RKO (cell line): ENCODE measurements around the gene RFXANK.
"Not testable (repeated sequence)": the region's sequence is repeated elsewhere in the genome, so short reads cannot be mapped to it uniquely, and the experiment has no call there.

Experiments
- DNase-seq: peaks from one replicate; pipeline ENCODE4 v3.0.0-alpha.2; 2016; ENCODE audit warnings: low spot score

The RFXANK gene, protein sequence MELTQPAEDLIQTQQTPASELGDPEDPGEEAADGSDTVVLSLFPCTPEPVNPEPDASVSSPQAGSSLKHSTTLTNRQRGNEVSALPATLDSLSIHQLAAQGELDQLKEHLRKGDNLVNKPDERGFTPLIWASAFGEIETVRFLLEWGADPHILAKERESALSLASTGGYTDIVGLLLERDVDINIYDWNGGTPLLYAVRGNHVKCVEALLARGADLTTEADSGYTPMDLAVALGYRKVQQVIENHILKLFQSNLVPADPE

DNA sequence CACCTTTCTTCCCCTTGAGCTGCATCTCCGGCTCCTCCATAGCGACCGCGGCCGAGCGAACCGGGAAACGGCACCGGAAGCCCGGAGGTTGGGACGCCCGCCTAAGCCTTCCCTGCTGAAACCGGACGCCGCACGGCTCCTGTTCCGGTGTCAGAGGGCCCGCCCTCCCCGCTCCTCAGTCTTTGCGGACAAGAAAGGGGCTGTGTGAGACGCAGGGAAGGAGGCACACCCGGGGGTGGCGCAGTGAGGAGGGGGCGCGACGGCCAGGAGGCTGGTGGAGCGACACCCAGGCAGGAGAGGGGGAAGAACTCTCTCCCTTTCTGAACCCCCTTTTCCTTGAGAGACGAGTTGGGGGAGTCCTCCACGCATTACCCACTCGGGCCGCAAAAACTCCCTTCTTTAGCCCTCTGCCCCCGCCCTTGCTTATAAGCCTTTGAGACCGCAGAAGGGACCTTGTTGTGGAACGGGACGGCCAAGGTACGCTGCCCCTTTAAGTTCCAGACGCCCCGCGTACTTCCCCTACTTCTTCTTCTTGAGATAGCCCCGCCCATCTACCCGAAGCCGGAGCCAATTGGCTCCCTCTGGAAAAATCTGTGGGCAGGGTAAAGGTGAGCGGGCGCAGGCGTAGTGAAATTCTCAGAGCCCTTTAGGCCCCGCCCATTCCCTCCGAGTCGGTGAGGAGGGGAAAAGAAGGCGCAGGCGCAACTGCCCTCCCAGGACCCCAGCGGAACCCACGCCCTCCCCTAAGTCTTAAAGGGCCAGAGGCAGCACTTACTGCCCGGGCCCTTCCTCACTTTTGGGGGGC is at the start of gene RFXANK, which contains the start of gene BORCS8:
TSS of gene RFXANK (plus strand) at position 181 of the 805 bp plus-strand sequence. CDS start 1,689 bp downstream, outside the sequence.
TSS of gene BORCS8 (minus strand) at position 75 of the 805 bp plus-strand sequence. CDS start at position 40, 35 bp downstream.
- DNase-seq: peak; percentile 98

DNA sequence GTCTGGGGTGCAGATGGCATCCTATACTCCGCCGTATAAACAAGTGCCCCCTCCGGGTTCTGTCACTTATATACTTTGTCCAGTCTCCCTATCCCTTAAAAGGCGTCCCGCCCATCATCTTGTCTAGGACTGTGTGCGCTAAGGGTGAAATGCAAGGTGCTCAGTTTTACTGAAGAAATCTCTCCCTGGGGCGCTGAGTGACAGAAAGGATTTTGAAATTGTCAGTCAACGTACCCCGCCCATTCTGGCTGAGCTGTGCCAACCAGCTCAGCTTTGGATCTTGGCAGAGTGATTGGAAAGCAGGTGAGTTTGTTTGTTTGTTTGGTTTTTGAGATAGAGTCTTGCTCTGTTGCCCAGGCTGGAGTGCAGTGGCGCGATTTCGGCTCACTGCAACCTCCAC is 49.7 kb upstream of the RFXANK start:
- no peak for DNase-seq

DNA sequence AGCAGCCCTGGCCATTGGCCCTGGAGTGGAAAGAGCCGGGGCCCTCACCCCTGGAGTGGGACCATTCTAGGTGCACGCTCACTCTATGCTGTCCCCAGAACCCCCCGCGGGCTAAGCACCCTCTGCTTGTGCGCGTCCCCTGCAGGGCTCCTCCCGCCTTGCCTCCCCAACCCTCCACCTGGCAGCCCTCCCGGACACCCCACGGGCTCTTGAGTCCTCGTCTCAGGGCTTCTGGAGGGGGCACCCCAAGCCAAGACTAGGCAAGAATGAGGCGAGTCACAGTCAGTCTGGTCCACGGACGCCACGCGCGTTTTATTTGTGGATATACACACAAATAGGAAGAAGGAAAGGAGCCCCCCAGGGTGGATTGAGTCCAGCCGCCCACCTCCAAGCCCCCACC is 46.8 kb upstream of the RFXANK start:
- no peak for DNase-seq

DNA sequence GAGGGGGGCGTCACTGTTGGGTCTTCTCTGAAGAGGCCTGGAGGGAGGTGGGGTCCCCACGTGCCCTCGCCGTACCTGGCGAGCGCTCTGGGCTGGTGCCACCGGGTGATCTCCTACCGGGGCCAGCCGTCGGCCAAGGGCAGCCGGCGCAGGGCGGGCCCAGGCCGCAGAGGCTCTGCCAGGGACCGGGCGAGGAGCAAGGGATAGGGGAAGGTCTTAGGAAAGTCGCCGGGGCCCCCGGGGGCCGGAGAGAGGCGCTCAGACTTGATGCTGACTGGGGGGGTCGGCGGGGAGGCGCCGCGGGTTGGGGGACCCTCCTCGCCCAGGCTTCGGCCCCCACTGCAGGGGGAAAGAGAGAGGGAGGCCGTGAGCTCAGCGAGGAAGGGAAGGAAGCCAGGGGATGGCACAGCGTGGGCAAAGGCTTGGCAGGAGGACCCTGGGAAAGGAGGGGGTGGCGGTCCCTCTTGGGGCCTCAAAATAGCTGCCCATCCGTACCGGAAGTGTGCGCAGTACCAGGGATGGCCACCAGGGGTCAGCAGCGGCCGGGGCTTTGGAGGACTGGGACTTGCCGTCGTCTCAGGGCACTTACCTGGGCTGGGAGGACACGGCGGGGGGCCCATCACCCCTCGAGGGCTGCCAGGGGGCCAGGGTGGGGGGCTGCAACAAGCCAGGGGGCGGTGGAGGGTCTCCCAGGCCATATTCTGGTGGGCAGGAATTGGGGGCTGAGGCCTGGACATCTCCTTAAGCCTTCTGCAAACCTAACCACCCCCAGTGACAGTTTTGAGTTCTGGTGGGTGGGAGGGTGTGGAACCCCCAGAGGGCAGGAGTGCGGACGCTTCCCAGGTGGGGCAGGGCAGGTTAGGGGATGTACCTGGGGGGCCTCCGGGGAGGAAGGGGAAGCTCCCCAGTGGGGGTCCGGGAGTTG is 46.1 kb upstream of the RFXANK start:
- peak; percentile 56 for DNase-seq

DNA sequence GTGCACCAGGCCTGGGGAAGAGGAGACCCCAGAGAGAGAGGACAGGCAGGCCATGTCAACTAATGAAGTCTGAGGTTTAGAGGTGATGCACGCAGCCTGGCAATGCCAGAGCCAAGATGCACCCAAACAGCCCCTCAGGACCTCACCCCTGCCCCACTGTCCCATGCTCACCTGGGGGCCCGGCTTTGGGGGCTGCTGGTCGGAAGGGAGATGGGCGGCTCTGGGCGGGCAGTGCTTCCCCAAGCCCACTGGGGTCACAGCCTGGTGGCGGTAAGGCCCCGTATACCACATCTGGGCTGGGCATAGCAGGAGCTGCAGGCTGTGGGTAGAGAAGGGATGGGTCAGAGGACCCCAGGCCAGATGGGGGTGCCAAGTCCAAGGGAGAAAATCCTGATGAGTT is 45.2 kb upstream of the RFXANK start:
- DNase-seq: no peak

DNA sequence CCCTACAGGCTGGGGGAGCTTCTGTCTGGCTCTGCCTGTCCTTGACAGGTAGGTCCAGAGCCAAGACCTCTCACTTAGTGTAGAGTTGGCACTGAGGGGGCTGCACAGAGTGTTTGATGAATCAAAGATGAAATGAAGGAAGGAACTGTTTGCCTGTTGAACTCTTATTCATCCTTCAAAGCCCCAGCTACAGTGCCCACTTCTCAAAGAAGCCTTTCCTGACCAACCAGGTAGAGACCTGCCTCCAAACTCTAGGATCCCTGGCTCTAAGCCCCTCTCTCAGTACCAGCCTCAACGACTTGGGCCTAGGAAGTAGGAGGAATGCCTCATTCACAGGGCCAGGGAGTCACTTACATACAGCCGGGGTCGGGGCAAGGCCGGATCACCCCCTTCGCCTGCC is 44.7 kb upstream of the RFXANK start:
- DNase-seq: no peak

DNA sequence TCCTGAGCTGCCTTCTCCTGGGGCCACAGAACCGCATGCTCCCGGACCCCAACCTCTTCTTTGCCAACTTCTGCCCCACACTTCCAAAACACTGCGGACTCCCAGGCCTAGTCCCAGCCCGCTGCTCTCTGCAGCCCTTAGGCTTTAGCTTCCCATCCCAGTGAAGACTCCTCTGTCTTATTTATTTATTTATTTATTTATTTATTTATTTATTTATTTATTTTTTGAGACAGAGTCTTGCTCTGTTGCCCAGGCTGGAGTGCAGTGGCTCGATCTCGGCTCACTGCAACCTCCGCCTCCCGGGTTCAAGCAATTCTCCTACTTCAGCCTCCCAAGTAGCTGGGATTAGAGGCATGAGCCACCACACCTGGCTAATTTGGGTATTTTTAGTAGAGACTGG is 43.6 kb upstream of the RFXANK start:
- DNase-seq: not testable (repeated sequence)

DNA sequence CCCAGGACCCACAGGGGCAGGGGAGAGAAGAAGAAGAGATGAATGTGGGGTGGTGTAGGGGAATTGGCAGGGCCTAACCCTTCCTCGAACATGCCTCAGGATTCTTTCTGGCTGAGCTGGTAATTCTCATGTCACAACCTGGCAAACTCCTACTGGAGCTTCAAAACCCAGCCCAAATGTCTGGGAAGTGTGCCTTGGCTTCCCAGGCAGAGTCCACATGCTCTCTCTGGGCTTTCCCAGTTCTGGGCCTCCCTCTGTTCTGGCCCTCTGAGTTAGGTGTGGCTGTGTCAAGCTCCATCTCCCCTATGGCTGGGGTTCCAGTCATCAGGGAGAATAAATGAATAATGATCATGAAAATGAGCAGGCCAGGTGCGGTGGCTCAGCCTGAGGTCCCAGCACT is 42.6 kb upstream of the RFXANK start:
- no peak for DNase-seq

DNA sequence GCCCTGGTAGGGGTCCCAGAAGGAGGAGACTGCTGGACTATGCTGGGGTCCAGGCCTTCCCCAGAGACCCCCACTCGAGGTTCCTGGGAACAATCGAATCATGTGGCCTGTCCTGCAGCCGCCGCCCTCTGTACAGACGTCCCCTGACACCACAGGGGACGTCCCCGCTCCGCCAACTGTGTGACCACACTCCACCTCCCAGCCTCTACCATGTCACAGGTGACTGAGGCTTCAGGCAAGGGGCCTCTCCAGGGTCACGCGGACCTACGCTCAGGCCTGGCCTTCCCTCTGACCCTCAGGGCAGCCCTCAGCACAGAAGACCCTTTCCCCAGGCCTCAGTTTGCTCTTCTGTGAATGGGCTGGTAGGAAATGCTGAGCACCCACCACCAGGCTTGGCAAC is 40.6 kb upstream of the RFXANK start:
- DNase-seq: no peak

DNA sequence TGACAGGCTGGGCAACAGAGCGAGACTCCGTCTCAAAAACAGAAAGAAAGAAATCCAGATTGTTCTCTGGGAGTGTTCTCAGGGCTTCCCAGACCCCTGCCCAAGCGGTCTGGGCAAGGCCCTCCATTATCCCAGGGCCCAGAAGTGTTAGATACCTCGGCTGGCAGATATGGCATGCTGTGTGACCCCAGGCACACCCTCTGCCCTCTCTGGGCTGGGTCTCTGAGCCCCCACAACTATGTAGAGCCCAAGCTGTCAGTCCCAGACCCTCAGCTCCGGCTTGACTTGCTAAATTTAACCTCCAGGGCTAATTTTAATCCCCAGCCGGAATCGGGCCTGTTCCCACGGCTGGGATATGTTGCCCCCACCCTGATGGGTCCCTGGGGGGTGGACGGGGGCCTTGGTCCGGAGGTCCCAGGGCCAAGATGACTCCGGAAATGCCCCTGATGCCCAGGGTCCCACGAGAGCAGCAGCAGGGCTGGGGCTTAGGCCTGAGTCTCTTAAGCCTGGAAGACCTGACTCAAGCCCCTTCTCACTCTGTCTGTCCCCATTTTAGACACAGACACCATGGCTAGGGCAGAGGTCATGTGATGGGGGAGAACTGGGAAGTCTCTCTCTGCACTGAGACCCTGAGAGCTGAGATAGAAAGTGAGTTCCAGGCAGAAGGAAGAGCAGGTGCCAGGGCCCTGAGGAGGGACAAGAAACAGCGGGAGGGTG is 39.2 kb upstream of the RFXANK start:
- no peak for DNase-seq

DNA sequence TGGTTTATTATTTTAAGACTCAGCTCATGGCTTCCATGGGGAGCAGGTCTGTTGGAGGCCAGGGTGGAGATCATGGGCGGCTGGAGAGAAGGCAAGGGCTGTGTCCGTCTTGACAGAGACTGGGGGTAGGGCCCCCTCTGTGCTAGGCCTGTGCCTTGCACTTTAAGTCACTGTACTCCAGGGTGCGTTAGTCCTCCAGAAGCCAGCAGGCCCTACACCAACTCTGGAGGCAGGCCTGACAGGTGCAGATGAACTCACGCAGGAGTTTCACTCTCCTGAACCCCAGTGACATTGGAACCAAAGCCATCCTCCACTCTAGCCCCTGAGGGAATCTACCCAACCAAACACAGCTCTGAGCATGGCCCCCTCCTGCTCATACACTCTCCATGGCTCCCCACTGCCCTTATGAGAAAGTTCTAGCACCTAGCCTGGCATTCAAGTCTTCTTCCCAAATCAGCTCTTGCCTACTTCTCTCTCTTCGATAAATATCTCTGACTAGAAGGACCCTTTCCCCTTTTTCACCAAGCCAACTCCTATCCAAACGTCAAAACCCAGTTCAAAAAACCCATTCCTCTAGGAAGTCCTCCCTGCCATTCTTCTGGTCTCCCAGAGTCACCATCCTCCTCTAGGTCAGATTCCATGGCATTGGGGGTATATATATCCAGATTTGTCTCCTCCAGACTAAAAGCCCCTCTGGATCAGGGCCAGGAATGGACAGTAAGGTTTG is 37.1 kb upstream of the RFXANK start:
- DNase-seq: no peak

DNA sequence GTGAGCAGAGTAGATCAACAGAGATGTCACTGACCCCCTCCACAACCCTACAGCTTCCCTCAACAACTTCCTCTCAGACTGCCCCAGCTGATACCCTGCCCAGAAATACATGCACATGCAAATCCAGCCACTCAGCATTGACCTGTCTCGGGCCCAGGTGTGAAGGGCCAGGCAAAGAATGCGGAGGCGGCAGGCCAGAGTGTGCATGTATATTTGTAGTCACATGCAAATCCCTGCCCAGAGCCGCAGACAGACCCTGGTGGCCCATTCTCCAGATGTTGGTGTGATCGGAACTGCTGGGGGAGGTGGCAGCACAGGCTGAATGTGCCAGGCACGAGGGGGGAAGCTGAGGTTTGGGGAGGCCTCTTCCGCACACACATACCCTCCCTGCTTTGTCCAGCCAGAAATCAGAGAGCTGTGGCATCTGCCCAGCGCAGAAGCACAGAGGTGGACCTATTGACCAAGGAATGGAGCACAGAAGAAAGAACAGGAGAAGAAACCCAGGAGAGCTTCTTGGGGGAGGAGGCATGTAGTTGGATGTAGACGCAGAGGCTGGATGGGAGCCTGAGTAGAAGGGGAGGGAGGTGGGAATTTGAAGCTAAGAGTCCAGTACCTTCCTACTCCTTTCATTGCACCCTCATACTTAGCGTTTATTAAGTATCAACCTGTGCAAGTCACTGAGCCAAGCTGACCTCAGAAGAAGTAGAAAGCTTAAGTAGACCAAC is 36.4 kb upstream of the RFXANK start:
- no peak for DNase-seq

DNA sequence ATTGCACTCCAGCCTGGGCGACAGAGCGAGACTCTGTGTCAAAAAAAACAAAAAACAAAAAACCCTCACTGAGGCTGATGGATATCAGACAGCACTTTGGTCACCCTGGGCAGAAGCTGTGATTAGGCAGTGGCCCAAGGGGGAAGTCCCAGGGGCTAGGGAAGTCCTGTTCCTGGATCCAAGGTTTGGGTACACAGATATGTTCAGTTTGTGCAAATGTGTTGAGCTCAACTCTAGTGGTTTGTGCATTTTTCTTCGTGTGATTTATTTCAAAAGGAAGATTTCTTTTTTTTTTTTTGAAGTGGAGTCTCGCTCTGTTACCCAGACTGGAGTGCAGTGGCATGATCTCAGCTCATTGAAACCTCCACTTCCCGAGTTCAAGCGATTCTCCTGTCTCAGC is 34.2 kb upstream of the RFXANK start:
- DNase-seq: no peak

DNA sequence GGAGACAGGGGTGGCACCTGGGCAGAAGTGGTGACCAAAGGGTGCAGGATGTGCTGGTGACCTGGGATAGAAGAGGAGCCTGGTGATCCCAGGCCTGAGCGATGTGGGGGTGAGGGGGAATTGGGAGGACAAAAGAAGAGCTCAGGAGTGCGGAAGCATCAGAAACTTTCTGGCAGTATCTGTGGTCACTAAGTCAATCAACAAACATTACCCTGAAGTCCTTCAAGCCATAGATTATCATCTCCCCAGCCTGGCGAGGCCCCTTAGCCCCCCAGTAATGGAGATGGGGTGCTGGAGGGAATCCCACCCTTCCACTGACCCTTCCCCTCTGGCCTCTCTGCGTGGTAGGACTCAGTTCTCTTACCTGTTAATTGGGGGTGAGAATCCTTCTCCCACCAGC is 32.5 kb upstream of the RFXANK start:
- DNase-seq: no peak

DNA sequence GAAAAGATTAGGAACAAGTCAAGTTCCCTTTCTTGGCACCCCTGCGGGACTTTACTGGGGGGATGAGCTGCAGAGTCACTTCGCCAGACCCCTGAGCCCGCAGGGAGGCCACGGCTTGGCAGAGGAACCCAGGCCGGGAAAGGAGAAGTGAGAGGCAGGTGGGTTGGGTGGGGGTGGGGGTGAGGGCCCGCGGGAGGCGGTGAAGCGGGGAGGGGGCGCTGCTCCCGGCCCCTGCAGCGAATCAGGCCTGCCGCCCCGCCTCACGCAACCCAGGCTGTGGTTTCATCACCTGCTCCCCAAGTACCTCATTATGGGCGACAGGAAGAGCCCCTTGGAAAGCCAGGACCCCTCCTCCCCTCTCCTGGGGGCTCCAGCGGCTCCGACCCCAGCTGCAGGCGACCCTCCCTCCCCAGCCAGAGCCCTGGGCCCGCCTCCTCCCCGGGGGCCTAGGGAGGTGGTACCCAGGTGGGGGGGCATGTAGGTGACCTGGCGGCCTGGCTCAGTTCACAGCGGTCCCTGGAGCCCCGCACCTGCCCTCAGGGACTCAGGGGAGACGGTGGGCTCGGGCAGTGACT is 31.5 kb upstream of the RFXANK start:
- DNase-seq: no peak

DNA sequence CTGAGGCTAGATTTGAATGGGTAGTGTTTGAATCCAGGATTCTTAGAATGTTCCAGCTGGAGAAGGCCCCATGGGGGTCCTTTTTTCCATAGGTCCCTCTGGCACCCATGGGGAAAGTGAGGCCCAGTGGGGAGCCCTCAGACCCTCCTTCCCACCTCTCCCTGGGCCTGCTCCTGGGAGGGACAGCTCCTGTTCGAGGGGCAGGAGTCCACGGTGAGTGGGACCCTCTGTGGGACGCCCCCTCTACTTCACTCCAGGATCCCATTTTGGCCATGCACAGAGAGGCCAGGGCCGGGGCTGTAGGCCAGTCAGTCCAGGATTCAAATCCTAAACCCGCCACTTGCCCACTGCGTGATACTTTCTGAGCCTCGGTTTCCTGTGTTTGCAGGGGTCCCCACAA is 29.6 kb upstream of the RFXANK start:
- no peak for DNase-seq

DNA sequence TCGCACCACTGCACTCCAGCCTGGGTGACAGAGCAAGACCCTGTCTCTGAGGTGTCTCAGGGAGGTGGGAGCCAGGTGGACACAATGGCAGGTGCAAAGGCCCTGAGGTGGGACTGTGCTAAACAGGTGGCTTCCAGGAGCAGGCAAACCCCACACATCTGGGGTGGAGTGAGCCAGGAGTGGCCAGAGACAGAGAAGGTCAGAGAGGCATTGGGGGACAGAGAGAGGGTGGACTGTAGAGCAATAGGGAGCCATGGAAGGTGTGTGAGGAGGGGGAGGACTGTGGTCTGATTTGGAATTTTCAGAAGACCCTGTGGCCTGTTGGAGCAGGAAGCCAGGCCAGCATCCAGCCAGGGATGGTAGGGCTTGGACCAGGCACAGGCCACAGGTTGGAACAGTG is 26.7 kb upstream of the RFXANK start:
- DNase-seq: no peak

DNA sequence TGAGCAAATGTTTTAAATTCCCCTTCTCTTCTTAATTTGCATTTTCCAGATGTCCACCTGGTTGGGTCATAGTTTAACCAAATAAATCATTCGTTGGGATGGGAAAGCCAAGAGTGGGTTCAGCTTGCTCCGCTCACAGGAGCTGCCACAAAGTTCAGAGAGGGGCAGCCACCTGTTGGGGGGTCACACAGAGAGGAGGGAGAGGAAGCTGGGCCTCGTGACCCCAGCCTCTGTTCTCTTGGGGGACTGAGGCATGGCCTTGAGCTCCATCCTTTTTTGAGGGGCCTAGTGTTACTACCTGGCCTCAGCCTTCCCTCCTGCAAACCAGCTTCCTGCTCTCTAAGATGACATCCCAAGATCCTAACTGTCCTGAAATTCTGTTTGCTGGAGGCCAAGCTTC is 24.4 kb upstream of the RFXANK start:
- DNase-seq: no peak

DNA sequence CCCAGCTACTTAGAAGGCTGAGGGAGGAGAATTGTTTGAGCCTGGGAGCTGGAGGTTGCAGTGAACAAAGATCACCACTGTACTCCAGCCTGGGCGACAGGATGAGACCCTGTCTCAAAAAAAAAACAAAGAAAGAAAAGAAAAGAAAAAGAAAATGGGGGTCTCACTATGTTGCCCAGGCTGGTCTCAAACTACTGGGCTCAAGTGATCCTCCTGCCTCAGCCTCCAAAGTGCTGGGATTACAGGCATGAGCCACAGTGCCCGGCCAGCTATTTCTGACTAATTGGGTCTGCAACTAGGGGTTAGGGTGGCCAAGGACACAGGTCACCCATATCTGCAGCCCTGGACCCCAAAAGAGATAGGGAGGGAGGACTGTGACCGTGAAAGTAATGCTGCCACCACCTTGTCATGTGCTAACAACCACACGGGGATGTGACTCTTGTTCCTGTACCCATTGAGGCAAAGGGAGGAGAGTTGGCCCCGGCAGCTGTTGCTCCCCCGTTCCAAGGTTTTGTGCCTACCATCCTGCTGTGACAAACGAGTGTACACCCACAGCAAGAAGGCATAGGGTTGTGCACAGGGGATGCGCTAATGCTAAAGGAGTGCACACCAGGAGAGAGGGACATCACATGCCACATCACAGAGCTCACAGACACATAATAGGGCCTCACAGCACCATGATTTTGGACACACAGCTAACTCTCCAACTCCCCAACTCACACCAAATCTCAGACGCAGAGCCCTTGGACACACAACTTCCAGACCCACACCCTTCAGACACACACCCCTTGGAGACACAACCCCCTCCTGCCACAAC is 22.6 kb upstream of the RFXANK start:
- DNase-seq: no peak
